ENCODE data around the gene PDGFA.

PDGFA gene

GRCh38 chr7:465710-466400 is 53.8 kb downstream of the PDGFA start:
- Histone ChIP-seq H3K36me3 (ENCODE audit: control insufficient read depth, insufficient read depth, low read length) (no peaks in the 10 kb centered on the region), H3K4me3 (ENCODE audit: low read length) (no peak overlapping the region), H3K27me3 (ENCODE audit: control insufficient read depth, insufficient read depth, low read length) (no peaks in the 10 kb centered on the region), H3K4me1 (ENCODE audit: control insufficient read depth, insufficient read depth, low read length) (no peaks in the 10 kb centered on the region), H3K9ac (ENCODE audit: low read length) (no peak overlapping the region), H3K9me3 (ENCODE audit: control insufficient read depth, low read length) (no peaks in the 10 kb centered on the region)

GRCh38 chr7:464454-465401 is 54.9 kb downstream of the PDGFA start:
- no peak overlapping the region for H3K9ac ChIP-seq (ENCODE audit: low read length)
- H3K4me3 ChIP-seq (ENCODE audit: low read length), result no peak overlapping the region
- H3K27me3 ChIP-seq (ENCODE audit: control insufficient read depth, insufficient read depth, low read length), result peaks cover 7% of the 10 kb centered on the region
- no peaks in the 10 kb centered on the region for H3K9me3 ChIP-seq (ENCODE audit: control insufficient read depth, low read length)
- H3K4me1 ChIP-seq (ENCODE audit: control insufficient read depth, insufficient read depth, low read length), result no peaks in the 10 kb centered on the region
- no peaks in the 10 kb centered on the region for H3K36me3 ChIP-seq (ENCODE audit: control insufficient read depth, insufficient read depth, low read length)

- H3K9me3 ChIP-seq (ENCODE audit: control insufficient read depth, low read length), result no peaks in the 10 kb centered on the region
- no peaks in the 10 kb centered on the region for H3K36me3 ChIP-seq (ENCODE audit: control insufficient read depth, insufficient read depth, low read length)
- no peak overlapping the region for H3K9ac ChIP-seq (ENCODE audit: low read length)
- H3K4me3 ChIP-seq (ENCODE audit: low read length), result no peak overlapping the region
- peaks cover 7% of the 10 kb centered on the region for H3K27me3 ChIP-seq (ENCODE audit: control insufficient read depth, insufficient read depth, low read length)
- H3K4me1 ChIP-seq (ENCODE audit: control insufficient read depth, insufficient read depth, low read length), result no peaks in the 10 kb centered on the region
These were observed 55.7 kb downstream of the PDGFA start for GRCh38 chr7:463817-464453.

DNA sequence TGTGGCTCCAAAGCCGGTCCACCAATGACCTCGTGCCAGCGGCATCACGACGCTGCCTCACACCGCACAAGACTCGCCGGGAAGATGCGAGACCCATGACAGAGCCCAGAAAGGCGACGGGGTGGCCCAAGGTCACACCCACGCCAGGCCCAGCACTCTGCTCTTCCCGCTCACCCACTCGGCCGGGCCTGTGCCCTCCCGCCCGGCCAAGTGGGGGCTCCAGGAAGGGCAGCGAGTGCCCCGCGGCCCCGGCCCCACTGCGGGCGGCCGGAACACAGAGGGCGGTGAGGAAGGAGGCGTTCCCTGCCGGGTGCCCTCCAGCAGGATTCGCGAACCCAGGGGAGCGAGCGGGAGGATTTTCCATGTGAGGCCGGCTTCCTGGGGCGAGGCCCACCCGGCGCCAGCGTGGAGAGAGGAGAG is 56.3 kb downstream of the PDGFA start:
- H3K4me3 ChIP-seq (ENCODE audit: low read length), result no peak overlapping the region
- no peaks in the 10 kb centered on the region for H3K9me3 ChIP-seq (ENCODE audit: control insufficient read depth, low read length)
- H3K27me3 ChIP-seq (ENCODE audit: control insufficient read depth, insufficient read depth, low read length), result peaks cover 7% of the 10 kb centered on the region
- H3K36me3 ChIP-seq (ENCODE audit: control insufficient read depth, insufficient read depth, low read length), result no peaks in the 10 kb centered on the region
- H3K4me1 ChIP-seq (ENCODE audit: control insufficient read depth, insufficient read depth, low read length), result no peaks in the 10 kb centered on the region
- no peak overlapping the region for H3K9ac ChIP-seq (ENCODE audit: low read length)

DNA sequence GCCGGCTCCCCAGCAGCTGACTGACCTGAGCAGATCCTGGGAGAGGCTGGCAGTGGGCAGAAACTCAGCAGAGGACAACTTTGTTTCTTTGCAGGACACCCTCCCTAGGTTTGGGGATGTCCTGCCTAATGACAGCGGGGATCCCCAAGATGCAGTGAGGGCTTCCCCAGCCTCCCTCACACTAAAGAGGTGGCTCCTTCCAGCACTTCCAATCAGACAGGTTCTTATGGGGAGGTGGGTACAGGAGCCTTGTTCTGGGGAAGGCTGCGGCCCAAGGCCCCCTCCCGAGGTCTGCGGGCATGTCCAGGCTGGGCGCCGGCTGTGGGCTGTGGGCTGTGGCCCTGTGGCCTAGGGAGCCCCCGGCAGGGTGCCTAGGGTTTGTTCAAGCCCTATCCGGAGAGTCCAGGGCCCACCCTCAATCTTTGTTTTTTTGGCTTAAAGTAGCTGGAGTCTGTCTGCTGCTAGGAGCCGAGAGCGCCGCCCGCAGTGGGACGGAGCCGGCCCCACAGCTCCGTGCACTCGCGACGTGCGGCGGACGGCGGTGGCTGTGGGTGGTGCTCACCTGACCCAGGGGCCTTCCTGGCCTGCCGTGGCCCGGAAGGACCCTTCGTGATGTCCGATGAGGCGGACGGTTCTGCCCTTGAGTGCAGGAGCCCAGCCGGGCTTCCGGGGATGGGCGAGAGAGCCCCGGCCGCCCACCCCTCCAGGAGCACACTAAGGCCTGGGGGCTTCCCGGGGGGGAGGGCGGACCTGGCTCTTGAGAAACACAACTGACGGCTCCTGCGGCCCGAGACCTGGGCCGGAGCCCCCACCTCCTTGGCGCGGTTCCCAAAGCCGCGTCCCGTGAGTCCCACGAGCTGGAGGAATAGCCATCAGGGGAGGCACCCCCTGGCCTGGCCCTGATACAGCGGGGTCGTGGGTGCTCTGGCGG is 57.2 kb downstream of the PDGFA start:
- Histone ChIP-seq H3K27me3 (ENCODE audit: control insufficient read depth, insufficient read depth, low read length) (peaks cover 7% of the 10 kb centered on the region), H3K4me3 (ENCODE audit: low read length) (no peak overlapping the region), H3K9me3 (ENCODE audit: control insufficient read depth, low read length) (no peaks in the 10 kb centered on the region), H3K9ac (ENCODE audit: low read length) (no peak overlapping the region), H3K4me1 (ENCODE audit: control insufficient read depth, insufficient read depth, low read length) (no peaks in the 10 kb centered on the region), H3K36me3 (ENCODE audit: control insufficient read depth, insufficient read depth, low read length) (no peaks in the 10 kb centered on the region)

- Histone ChIP-seq H3K9me3 (ENCODE audit: control insufficient read depth, low read length) (no peaks in the 10 kb centered on the region), H3K4me3 (ENCODE audit: low read length) (no peak overlapping the region), H3K36me3 (ENCODE audit: control insufficient read depth, insufficient read depth, low read length) (no peaks in the 10 kb centered on the region), H3K9ac (ENCODE audit: low read length) (no peak overlapping the region), H3K4me1 (ENCODE audit: control insufficient read depth, insufficient read depth, low read length) (no peaks in the 10 kb centered on the region), H3K27me3 (ENCODE audit: control insufficient read depth, insufficient read depth, low read length) (peaks cover 7% of the 10 kb centered on the region)
These were observed 58.0 kb downstream of the PDGFA start for GRCh38 chr7:461453-462172.

DNA sequence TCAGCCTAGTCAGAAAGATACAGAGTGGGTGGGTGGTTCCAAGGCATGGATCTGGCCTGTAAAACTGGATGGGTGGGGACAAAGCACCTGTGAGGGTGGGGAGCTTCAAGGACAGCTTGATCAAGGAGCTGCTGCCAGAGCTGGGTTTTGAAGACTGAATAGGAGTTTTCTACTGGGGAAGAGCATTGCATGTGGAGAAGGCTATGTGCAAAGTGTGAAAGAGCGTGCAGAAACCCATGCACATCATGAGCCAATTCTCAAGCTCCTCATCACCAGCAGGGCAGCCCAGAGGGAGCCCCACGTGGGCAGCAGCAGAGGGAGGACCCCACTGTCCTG is 58.6 kb downstream of the PDGFA start:
- H3K4me1 ChIP-seq (ENCODE audit: control insufficient read depth, insufficient read depth, low read length), result no peaks in the 10 kb centered on the region
- no peaks in the 10 kb centered on the region for H3K9me3 ChIP-seq (ENCODE audit: control insufficient read depth, low read length)
- H3K36me3 ChIP-seq (ENCODE audit: control insufficient read depth, insufficient read depth, low read length), result no peaks in the 10 kb centered on the region
- H3K27me3 ChIP-seq (ENCODE audit: control insufficient read depth, insufficient read depth, low read length), result peaks cover 7% of the 10 kb centered on the region
- no peak overlapping the region for H3K9ac ChIP-seq (ENCODE audit: low read length)
- H3K4me3 ChIP-seq (ENCODE audit: low read length), result no peak overlapping the region

- Histone ChIP-seq H3K4me3 (ENCODE audit: low read length) (no peak overlapping the region), H3K4me1 (ENCODE audit: control insufficient read depth, insufficient read depth, low read length) (peaks cover under 1% of the 10 kb centered on the region), H3K9me3 (ENCODE audit: control insufficient read depth, low read length) (no peaks in the 10 kb centered on the region), H3K36me3 (ENCODE audit: control insufficient read depth, insufficient read depth, low read length) (no peaks in the 10 kb centered on the region), H3K27me3 (ENCODE audit: control insufficient read depth, insufficient read depth, low read length) (peaks cover 7% of the 10 kb centered on the region), H3K9ac (ENCODE audit: low read length) (no peak overlapping the region)
These were observed 59.1 kb downstream of the PDGFA start for GRCh38 chr7:460374-461116.

DNA sequence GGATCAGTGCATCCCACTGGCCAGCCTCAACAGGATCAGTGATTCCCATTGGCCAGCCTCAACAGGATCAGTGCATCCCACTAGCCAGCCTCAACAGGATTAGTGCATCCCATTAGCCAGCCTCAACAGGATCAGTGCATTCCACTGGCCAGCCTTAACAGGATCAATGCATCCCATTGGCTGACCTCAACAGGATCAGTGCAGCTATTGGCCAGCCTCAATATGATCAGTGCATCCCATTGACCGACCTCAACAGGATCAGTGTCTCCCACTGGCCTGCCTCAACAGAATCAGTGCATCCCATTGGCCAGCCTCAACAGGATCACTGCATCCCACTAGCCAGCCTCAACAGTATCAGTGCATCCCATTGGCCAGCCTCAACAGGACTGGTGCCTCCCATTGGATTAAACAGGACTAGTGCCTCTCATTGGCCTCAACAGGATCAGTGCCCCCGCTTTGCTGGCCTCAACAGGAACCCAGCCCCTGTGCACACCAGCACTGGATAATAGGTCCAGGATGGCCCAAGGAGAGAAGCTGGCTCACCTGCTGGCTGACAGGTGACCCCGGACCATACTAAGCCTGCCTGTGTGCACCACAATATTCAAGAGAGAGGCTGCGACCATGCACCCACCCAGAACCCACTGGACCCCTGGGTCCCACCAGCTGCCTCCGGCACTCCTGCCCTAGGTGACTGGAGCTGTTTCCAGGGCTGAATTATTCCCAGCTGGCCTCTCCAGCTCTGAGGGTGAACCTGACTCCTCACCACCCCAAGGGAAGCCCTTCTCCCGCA is 59.9 kb downstream of the PDGFA start:
- H3K27me3 ChIP-seq (ENCODE audit: control insufficient read depth, insufficient read depth, low read length), result peaks cover 7% of the 10 kb centered on the region

GRCh38 chr7:458511-459245 is 61.0 kb downstream of the PDGFA start:
- H3K4me3 ChIP-seq (ENCODE audit: low read length), result no peak overlapping the region
- H3K4me1 ChIP-seq (ENCODE audit: control insufficient read depth, insufficient read depth, low read length), result peaks cover 3% of the 10 kb centered on the region
- H3K27me3 ChIP-seq (ENCODE audit: control insufficient read depth, insufficient read depth, low read length), result peaks cover 16% of the 10 kb centered on the region
- no peaks in the 10 kb centered on the region for H3K9me3 ChIP-seq (ENCODE audit: control insufficient read depth, low read length)
- no peaks in the 10 kb centered on the region for H3K36me3 ChIP-seq (ENCODE audit: control insufficient read depth, insufficient read depth, low read length)
- H3K9ac ChIP-seq (ENCODE audit: low read length), result no peak overlapping the region

More for the DNA sequence above, 59.9 kb downstream of the PDGFA start:
- Histone ChIP-seq H3K9ac (ENCODE audit: low read length) (no peak overlapping the region), H3K4me3 (ENCODE audit: low read length) (no peak overlapping the region), H3K9me3 (ENCODE audit: control insufficient read depth, low read length) (no peaks in the 10 kb centered on the region), H3K36me3 (ENCODE audit: control insufficient read depth, insufficient read depth, low read length) (no peaks in the 10 kb centered on the region), H3K4me1 (ENCODE audit: control insufficient read depth, insufficient read depth, low read length) (peaks cover 3% of the 10 kb centered on the region)

Data from mucosa of stomach (tissue), 1 donor.